K562 (cell line): ENCODE data around the gene AGRP. TPM values are rescaled to one million over a fixed set of nuclear protein-coding genes. Genes with fewer than 3 reads are reported as not detected.

Experiments
- FOS ChIP-seq: IDR thresholded peaks from 3 replicates; pipeline ENCODE4 v1.6.1; 2011; ENCODE audit not compliant: insufficient read length; ENCODE audit errors: extremely low read depth
- FOXK1 ChIP-seq: sonication (generic); formaldehyde crosslinking; IDR thresholded peaks from 2 replicates; pipeline ENCODE4 v1.8.0; 2022; ENCODE audit warnings: missing genetic modification reagents, mild to moderate bottlenecking, borderline replicate concordance
- GATAD2B ChIP-seq: fragments of 450-650 bp; IDR thresholded peaks from 2 replicates; pipeline ENCODE4 v1.6.1; 2017; ENCODE audit warnings: mild to moderate bottlenecking, borderline replicate concordance
- MAFG ChIP-seq: fragments of 450-650 bp; conservative IDR thresholded peaks from 2 replicates; pipeline ENCODE4 v1.6.1; 2016; ENCODE audit warnings: missing genetic modification characterization, missing compliant biosample characterization
- MLLT1 ChIP-seq, 2 experiments: fragments of 450-650 bp; IDR thresholded peaks; 2 replicates each; pipeline ENCODE4 v1.6.1; 2016
- RBM17 ChIP-seq: fragments of 200-400 bp; formaldehyde crosslinking; IDR thresholded peaks from 2 replicates; pipeline ENCODE4 v1.6.1; 2017; ENCODE audit warnings: low read depth, mild to moderate bottlenecking, low read length, borderline replicate concordance
- TOE1 ChIP-seq, 2 experiments: fragments of 450-650 bp in 1 of 2; sonication (generic) in 1 of 2; formaldehyde crosslinking in 1 of 2; IDR thresholded peaks; 2 replicates each; pipeline versions ENCODE4 v1.7.1 to v1.8.0; 2016 to 2022; ENCODE audit warnings: borderline replicate concordance in 2 of 2, mild to moderate bottlenecking in 2 of 2, antibody characterized with exemption in 1 of 2, inconsistent platforms in 1 of 2, low read depth in 1 of 2, missing genetic modification reagents in 1 of 2, moderate library complexity in 1 of 2
- ZBTB8A ChIP-seq: fragments of 450-650 bp; IDR thresholded peaks from 2 replicates; pipeline ENCODE4 v1.6.1; 2018; ENCODE audit warnings: mild to moderate bottlenecking, moderate library complexity; ENCODE audit not compliant: partially characterized antibody
- ZNF449 ChIP-seq: fragments of 250-450 bp; sonication (Bioruptor Pico); IDR thresholded peaks from 2 replicates; pipeline ENCODE4 v1.8.0; 2022; ENCODE audit warnings: moderate library complexity, mild to moderate bottlenecking, inconsistent platforms
- polyA plus RNA-seq, 8 experiments: library from polyadenylated mRNA; depleted of rRNA in 4 of 8; stranded (reverse) in 5 of 8; unstranded in 3 of 8; fragments of >200 nt; fragmentation: Nextera tagmentation in 2 of 8; fragmentation: Illumina TruSeq in 1 of 8; extraction: Ambion mirVana in 2 of 8; extraction: Trizol in 1 of 8; gene quantifications; 2 replicates each; pipeline versions ENCODE4 v1.2.1 to v1.2.3, GENCODE V29; 2011 to 2014; ENCODE audit warnings: inconsistent platforms in 1 of 8, missing spikeins in 1 of 8
- total RNA-seq, 7 experiments: library from RNA; depleted of rRNA in 6 of 7; stranded (reverse); fragments of >200 nt in 6 of 7; fragmentation: Illumina TruSeq in 2 of 7; extraction: Trizol in 2 of 7; gene quantifications; 2 replicates each; pipeline versions ENCODE4 v1.2.1 to v1.2.3, GENCODE V29; 2011 to 2021; ENCODE audit warnings: low replicate concordance in 1 of 7
- TF ChIP-seq, protein P1 (sequence below): fragments of 450-650 bp; IDR thresholded peaks from one replicate; pipeline ENCODE4 v1.6.1; 2018; ENCODE audit warnings: mild to moderate bottlenecking, moderate library complexity; ENCODE audit not compliant: partially characterized antibody

The AGRP gene
- total and polyA plus RNA-seq, 9 of the 15 experiments (the other 6 are each of a cell fraction or from before 2014, with no cell fraction given), result not detected

DNA sequence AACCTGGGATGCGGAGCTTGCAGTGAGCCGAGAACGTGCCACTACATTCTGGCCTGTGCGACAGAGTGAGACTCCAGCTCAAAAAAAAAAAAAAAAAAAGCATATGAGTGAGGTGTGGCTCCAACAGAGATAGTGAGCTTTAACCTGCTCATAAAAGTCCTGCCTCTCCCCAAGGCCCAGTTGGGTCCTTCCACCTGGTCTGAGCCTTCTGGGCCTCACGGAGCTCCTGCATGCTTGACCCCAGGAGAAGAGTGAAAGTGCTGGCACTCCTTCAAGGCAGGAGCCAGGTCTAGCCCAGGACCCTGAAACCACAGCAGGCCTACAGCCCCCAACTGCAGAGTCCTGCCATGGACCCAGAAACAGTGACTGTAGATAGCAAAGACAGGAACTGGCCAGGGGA lies 34.8 kb downstream of the AGRP start (continued):
- TF ChIP-seq MLLT1 (IDR thresholded peaks at IDR 0.05) (no peak), TOE1 (IDR thresholded peaks at IDR 0.05; ENCODE audit: borderline replicate concordance) (no peak), TOE1 (CRISPR knock-in tag; IDR thresholded peaks at IDR 0.05; ENCODE audit: borderline replicate concordance, low read depth) (no peak), RBM17 (no peak), ZNF449 (CRISPR knock-in tag) (no peak), FOS (no peak), FOXK1 (no peak), GATAD2B (no peak), ZBTB8A (no peak), MAFG (no peak)
- TF ChIP-seq, protein P1, sequence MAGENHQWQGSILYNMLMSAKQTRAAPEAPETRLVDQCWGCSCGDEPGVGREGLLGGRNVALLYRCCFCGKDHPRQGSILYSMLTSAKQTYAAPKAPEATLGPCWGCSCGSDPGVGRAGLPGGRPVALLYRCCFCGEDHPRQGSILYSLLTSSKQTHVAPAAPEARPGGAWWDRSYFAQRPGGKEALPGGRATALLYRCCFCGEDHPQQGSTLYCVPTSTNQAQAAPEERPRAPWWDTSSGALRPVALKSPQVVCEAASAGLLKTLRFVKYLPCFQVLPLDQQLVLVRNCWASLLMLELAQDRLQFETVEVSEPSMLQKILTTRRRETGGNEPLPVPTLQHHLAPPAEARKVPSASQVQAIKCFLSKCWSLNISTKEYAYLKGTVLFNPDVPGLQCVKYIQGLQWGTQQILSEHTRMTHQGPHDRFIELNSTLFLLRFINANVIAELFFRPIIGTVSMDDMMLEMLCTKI, result no peak
